Uterus (tissue), 2 donors: Measurements from ENCODE around the gene CCDC158.

Experiments
- CTCF ChIP-seq, 4 experiments: fragments of 200-600 bp in 2 of 4; fragments of 450-650 bp in 2 of 4; sonication (generic) in 2 of 4; IDR thresholded peaks; one replicate each; pipeline ENCODE4 v1.5.1; 2016 to 2019; ENCODE audit warnings: antibody characterized with exemption in 4 of 4, mild to moderate bottlenecking in 2 of 4, moderate library complexity in 1 of 4
- POLR2A ChIP-seq, 2 donors: fragments of 450-650 bp; IDR thresholded peaks; one replicate each; pipeline ENCODE4 v1.6.1; 2016; ENCODE audit warnings: antibody characterized with exemption in 2 of 2, mild to moderate bottlenecking in 1 of 2, moderate library complexity in 1 of 2

- no peak for TF ChIP-seq CTCF (IDR thresholded peaks at IDR 0.05)
- no peak for TF ChIP-seq POLR2A (IDR thresholded peaks at IDR 0.05)
These were observed 127.2 kb downstream of the CCDC158 start for GRCh38 chr4:76293772-76294171.
